Testis (tissue), 3 donors: ENCODE data around the gene SEL1L3. TPM values are rescaled to one million over a fixed set of nuclear protein-coding genes. Genes with fewer than 3 reads are reported as not detected.

Source experiments
- DNase-seq: peaks from one replicate; pipeline ENCODE4 v3.0.0-alpha.2; 2019
- H3K27ac ChIP-seq, 2 donors: fragments of 200-600 bp; sonication (generic); one replicate each; pipeline ENCODE4 v1.5.1; 2019
- H3K27me3 ChIP-seq: fragments of 200-600 bp; sonication (generic); one replicate; pipeline ENCODE4 v1.5.1; 2019
- H3K36me3 ChIP-seq: fragments of 200-600 bp; sonication (generic); one replicate; pipeline ENCODE4 v1.5.1; 2017; ENCODE audit warnings: low read depth; ENCODE audit errors: missing control alignments
- H3K4me1 ChIP-seq: fragments of 200-600 bp; sonication (generic); one replicate; pipeline ENCODE4 v1.5.1; 2019
- H3K4me3 ChIP-seq, 2 donors: fragments of 200-600 bp; sonication (generic); one replicate each; pipeline ENCODE4 v1.5.1; 2017 to 2019
- H3K9me3 ChIP-seq: fragments of 200-600 bp; sonication (generic); one replicate; pipeline ENCODE4 v1.5.1; 2017
- CTCF ChIP-seq, 3 experiments: fragments of 450-650 bp in 2 of 3; fragments of 200-600 bp in 1 of 3; sonication (generic) in 1 of 3; IDR thresholded peaks; one replicate each; pipeline ENCODE4 v1.5.1; 2016 to 2019; ENCODE audit warnings: antibody characterized with exemption in 3 of 3, mild to moderate bottlenecking in 2 of 3, moderate library complexity in 1 of 3
- POLR2A ChIP-seq: fragments of 450-650 bp; IDR thresholded peaks from one replicate; pipeline ENCODE4 v1.6.1; 2017; ENCODE audit warnings: antibody characterized with exemption, mild to moderate bottlenecking, moderate library complexity
- WGBS, 2 donors: methylation state at CpG; one replicate each; pipeline ENCODE4 v1.1.5; 2018; 5-methylcytosine and 5-hydroxymethylcytosine counted together
- intact Hi-C: fragments of 100-400 bp; cut with DNase I; formaldehyde crosslinking; loops from one replicate; pipeline ENCODE4 v1.15.1; 2023; ENCODE audit warnings: low total_unique reads
- polyA plus RNA-seq: library from polyadenylated mRNA; stranded (reverse); fragments of 350-450 nt; fragmentation: Illumina TruSeq; extraction: RNeasy Lipid Tissue Mini Kit (QIAGEN cat#74804); gene quantifications from one replicate; pipeline ENCODE4 v1.2.3, GENCODE V29; 2014; ENCODE audit warnings: low read depth, low replicate concordance; ENCODE audit not compliant: insufficient read depth
- total RNA-seq, 2 donors: library from RNA; depleted of rRNA; stranded (reverse); fragments of >200 nt; gene quantifications; one replicate each; pipeline ENCODE4 v1.2.3, GENCODE V29; 2016

The SEL1L3 gene
- total and polyA plus RNA-seq, 3 donors from 2014 or later, result 5.0 to 15.6 (median 6.9) TPM

- no peak overlapping the region for H3K27ac ChIP-seq
- intact Hi-C loops, result no loop called here
- no peaks in the 10 kb centered on the region for H3K9me3 ChIP-seq
- H3K4me3 ChIP-seq, result no peak overlapping the region
- H3K36me3 ChIP-seq, result no peaks in the 10 kb centered on the region
- H3K4me1 ChIP-seq, result no peaks in the 10 kb centered on the region
- 93 to 96% methylated on average over 9 of the region's 9 CpGs for WGBS, 2 donors
- TF ChIP-seq POLR2A (no peak), CTCF (IDR thresholded peaks at IDR 0.05) (no peak)
- no peaks in the 10 kb centered on the region for H3K27me3 ChIP-seq
- DNase-seq, result no peak
Measured at GRCh38 chr4:25729564-25729963, 133.2 kb downstream of the SEL1L3 start.

- TF ChIP-seq POLR2A (no peak), CTCF (IDR thresholded peaks at IDR 0.05) (no peak)
- no peaks in the 10 kb centered on the region for H3K4me1 ChIP-seq
- DNase-seq, result no peak
- no peaks in the 10 kb centered on the region for H3K36me3 ChIP-seq
- no peaks in the 10 kb centered on the region for H3K27me3 ChIP-seq
- no peak overlapping the region for H3K27ac ChIP-seq
- intact Hi-C loops, result no loop called here
- H3K9me3 ChIP-seq, result no peaks in the 10 kb centered on the region
- no peak overlapping the region for H3K4me3 ChIP-seq
- 55 to 66% methylated on average over 3 of the region's 3 CpGs for WGBS, 2 donors
Measured at GRCh38 chr4:25728886-25729285, 133.9 kb downstream of the SEL1L3 start.

DNA sequence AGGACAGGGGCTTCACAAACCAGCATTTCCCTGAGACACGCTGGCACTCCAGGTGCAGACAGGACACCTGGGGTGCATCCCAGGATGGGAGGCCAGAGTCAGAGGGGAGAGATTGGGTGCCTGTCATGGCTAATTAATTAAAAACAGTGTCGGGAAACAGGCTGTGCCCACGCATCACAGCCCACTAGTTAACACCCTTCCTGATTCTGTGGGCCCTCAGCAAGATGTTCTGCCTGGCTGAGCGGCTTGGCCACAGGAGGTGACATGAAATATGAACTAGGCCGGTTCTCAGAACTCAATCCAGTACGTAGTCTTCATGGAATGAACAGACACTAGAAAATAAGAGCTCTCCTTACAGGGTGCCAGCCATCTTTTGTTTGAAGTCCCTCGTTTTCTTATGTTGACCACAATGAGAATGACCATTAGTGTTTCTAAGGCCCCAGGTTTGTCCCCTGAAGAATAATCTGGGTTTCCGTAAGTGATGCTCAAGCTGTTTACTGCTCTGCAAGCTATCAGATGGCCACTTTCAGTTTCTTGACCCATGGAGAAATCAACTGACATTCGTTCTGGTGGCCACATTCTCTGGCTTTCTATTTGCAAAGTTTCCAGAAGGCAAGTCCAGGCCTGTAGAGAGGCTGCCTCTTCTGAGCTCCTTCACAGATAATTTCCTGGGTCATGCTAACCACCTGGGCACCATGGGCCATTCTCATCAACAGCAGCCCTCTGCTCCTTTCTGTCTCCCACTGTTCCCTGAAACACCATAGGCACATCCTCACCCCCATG, 134.9 kb downstream of the SEL1L3 start:
- 89 to 92% methylated on average over 9 of the region's 9 CpGs for WGBS, 2 donors
- no peaks in the 10 kb centered on the region for H3K4me1 ChIP-seq
- no peak overlapping the region for H3K27ac ChIP-seq
- no peaks in the 10 kb centered on the region for H3K36me3 ChIP-seq
- no peak for TF ChIP-seq POLR2A
- H3K27me3 ChIP-seq, result no peaks in the 10 kb centered on the region
- DNase-seq, result no peak
- no peak overlapping the region for H3K4me3 ChIP-seq
- H3K9me3 ChIP-seq, result no peaks in the 10 kb centered on the region
- intact Hi-C loops, result no loop called here

DNA sequence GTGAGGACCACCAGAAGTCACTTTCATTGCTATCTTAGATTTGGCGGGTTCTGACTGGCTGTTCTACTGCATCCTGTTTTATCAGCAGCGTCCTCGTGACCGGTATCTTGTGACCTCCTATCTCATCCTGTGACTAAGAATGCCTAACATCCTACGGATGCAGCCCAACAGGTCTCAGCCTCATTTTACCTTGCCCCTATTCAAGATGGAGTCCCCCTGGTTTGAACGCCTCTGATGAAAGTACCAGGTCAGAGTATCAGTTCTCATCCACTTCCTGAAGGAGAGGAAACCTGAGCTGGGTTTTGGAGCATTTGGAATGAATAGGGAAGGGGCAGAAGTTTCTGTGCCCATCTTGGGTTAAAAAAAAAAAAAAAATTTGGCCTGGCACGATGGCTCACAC, 136.9 kb downstream of the SEL1L3 start:
- 77 to 87% methylated on average over 7 of the region's 7 CpGs for WGBS, 2 donors
- Histone ChIP-seq H3K4me3 (no peak overlapping the region), H3K27ac (no peak overlapping the region), H3K27me3 (no peaks in the 10 kb centered on the region), H3K36me3 (no peaks in the 10 kb centered on the region), H3K9me3 (no peaks in the 10 kb centered on the region), H3K4me1 (no peaks in the 10 kb centered on the region)
- TF ChIP-seq POLR2A, result no peak
- TF ChIP-seq CTCF (IDR thresholded peaks at IDR 0.05), result no peak
- intact Hi-C loops, result no loop called here
- DNase-seq, result no peak

DNA sequence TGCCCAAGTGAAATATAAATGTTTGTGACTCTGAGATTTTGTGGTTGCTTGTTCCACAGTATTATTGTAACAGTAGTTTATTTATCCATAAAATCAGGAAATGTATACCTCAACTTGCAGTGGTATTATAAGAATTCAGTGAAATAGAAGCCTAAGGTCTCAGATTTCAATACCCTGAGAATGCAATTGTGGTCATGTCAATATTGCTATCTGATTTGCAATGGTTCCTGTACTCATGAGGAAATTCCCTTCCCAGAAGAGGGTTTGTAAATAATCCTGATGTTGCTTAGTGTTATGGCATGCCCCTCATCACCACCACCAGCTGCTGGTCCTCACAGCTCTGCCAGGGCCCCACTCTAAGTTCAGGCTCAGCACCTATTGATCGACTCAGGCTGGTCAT, 139.4 kb downstream of the SEL1L3 start:
- Histone ChIP-seq H3K4me3 (no peak overlapping the region), H3K4me1 (no peaks in the 10 kb centered on the region), H3K27me3 (no peaks in the 10 kb centered on the region), H3K27ac (no peak overlapping the region), H3K36me3 (no peaks in the 10 kb centered on the region), H3K9me3 (no peaks in the 10 kb centered on the region)
- TF ChIP-seq POLR2A, result no peak
- no peak for TF ChIP-seq CTCF (IDR thresholded peaks at IDR 0.05)
- intact Hi-C loops, result no loop called here
- 82 to 86% methylated on average over 1 of the region's 1 CpG for WGBS, 2 donors
- no peak for DNase-seq
